Fibroblast of the aortic adventitia (primary cell): ENCODE data around the gene GAB2. TPM values are rescaled to one million over a fixed set of nuclear protein-coding genes. Genes with fewer than 3 reads are reported as not detected.
"Not testable (repeated sequence)": the region's sequence is repeated elsewhere in the genome, so short reads cannot be mapped to it uniquely, and the experiment has no call there.

Experiments used
- DNase-seq: peaks from one replicate; pipeline ENCODE4 v3.0.0-alpha.2; 2010; ENCODE audit warnings: low read depth
- H3K4me3 ChIP-seq: 2 replicates; pipeline ENCODE4 v1.5.1; 2011; ENCODE audit warnings: low read depth, mild to moderate bottlenecking, control low read depth, low read length, moderate library complexity
- CTCF ChIP-seq: IDR thresholded peaks from 2 replicates; pipeline ENCODE4 v1.5.1; 2011; ENCODE audit warnings: mild to moderate bottlenecking, low read length, control low read depth, inconsistent platforms; ENCODE audit not compliant: insufficient read depth
- total RNA-seq: library from RNA; depleted of rRNA; stranded (reverse); fragments of >200 nt; gene quantifications from 2 replicates; pipeline ENCODE4 v1.2.3, GENCODE V29; 2012; ENCODE audit warnings: low replicate concordance

The GAB2 gene
- total RNA-seq, 1 donor: 16.4 TPM

GRCh38 chr11:78298291-78298771, 119.3 kb downstream of the GAB2 start:
- no peak overlapping the region for H3K4me3 ChIP-seq
- TF ChIP-seq CTCF: no peak
- no peak for DNase-seq

- H3K4me3 ChIP-seq: no peak overlapping the region
- no peak for TF ChIP-seq CTCF
- DNase-seq: no peak
Observed at GRCh38 chr11:78295991-78296930, 121.4 kb downstream of the GAB2 start.

- no peak overlapping the region for H3K4me3 ChIP-seq
- TF ChIP-seq CTCF: no peak
- DNase-seq: no peak
Observed at GRCh38 chr11:78295347-78295746, 122.3 kb downstream of the GAB2 start.

- DNase-seq, H3K4me3 ChIP-seq: not testable (repeated sequence)
Observed at GRCh38 chr11:78294100-78294499, 123.5 kb downstream of the GAB2 start.

- no peak for DNase-seq
- no peak for TF ChIP-seq CTCF
- no peak overlapping the region for H3K4me3 ChIP-seq
Observed at GRCh38 chr11:78293536-78293935, 124.1 kb downstream of the GAB2 start.

- H3K4me3 ChIP-seq: no peak overlapping the region
- DNase-seq: no peak
- no peak for TF ChIP-seq CTCF
Observed at GRCh38 chr11:78292109-78292803, 125.4 kb downstream of the GAB2 start.

- no peak for TF ChIP-seq CTCF
- no peak overlapping the region for H3K4me3 ChIP-seq
- DNase-seq: no peak
Observed at GRCh38 chr11:78291503-78292108, 126.0 kb downstream of the GAB2 start.
